GM19238 (cell line): Measurements from ENCODE around the gene MED25.

ENCODE experiments used
- DNase-seq: peaks from one replicate; pipeline ENCODE4 v3.0.0; 2011; ENCODE audit warnings: low spot score; ENCODE audit not compliant: insufficient read length

Gene MED25

DNA sequence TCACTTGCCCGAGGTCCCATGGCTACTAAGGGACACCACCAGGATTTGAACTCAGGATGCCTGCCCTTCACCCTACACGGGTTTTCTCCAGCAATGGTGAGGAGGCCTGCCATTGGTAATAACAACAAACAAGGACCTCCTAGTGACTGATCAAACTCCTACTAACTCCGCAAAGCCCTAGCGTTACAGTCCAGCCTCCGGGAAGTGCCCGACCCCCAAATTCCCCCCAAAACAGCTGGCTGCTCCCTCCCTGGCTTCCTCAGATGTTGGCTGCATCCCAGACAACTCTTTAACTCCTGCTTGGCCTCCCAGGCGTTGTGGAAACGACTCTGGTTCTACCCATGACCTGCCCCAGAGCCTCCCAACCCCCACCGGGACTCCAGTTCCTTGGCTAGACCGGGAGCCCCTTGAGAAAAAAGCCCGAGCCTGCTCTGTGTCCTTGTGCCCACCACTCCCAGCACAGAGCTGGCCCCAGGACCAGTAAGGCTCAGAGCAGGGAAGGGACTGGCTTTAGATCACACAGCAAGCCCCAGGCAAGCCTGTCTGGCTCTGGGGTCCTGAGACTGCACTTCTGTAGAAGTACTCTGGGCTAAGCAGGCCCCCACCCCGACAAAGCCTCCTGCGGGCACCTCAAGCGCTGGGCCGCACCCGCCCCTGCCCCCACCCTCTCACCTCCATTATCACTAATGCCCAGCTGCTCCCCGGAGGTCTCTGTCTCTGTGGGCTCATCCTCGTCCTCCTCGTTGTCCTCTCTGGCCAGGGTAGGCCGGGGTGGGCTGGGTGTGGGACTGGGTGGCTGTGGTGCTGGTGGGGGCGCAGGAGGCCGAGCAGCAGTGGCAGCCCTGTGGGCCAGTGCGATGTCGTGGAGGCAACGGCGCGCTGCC lies 54.4 kb downstream of the MED25 start:
- DNase-seq = no peak

DNA sequence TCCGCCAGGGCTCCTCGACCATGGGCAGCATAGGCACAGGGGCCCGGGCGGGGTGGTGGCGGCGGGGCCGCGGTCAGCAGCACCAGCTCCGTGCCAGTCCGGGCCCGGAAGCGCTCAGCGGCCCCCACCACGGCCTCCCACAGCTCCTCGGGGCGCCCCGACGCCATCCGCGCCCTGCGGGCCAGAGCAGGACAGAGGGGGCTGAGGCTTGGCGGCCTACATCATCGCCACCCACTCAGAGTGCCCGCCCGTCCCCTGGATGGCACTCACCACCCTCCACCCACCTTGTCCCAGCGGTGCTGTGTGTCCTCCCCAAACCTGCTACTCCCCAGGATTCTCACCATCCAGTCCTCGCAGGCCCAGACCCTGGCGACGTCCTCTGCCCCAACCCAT lies 55.0 kb downstream of the MED25 start:
- DNase-seq = no peak

DNA sequence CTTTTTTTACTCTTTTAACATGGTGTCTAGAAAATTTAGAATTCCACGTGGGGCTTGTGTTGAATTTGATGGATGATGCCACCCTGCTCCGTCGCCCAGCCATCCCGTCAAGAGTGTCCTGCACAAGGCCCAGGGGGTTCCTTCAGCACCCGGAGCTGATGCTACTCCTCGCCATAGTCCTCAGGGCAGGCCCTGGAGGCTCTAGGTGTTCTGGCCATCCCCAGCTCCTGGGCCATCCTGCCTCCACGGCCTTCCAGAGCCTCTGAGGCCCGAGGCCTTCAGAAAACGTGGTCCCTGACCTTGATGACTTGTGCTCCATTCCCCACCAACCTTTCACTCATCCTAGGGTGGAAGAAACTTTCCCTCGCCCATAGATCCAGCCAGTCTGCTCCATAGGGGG lies 55.7 kb downstream of the MED25 start:
- no peak for DNase-seq

DNA sequence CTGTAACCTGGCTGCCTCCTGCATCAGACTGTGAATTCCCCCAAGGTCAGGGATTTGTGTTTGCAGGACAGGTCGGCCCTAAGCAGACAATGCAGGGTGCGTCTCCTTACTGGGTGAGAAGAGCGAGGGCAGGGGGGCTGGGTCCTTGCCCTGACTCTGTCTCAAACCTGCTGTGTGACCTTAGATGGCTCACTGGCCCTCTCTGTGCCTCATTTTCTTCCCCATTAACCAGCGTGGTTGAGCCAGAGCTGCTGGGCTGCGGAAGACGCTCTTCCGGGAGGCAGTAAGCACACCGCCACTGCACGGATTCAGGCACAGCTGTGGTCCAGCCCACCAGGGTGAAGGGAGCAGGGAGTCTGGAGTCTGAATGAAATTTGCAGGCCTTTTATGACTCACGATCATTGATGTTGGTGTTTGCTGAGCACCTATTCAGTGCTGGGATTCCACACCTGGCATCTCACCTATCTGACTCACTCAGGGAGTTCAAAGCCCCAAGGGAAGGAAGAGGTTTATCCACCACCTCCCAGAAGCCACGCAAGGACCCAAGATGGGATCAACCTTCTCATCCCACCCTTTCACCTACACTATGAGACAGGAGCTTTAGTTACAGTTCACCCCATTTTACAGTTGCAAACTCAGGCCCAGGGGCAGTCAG lies 56.5 kb downstream of the MED25 start:
- no peak for DNase-seq

DNA sequence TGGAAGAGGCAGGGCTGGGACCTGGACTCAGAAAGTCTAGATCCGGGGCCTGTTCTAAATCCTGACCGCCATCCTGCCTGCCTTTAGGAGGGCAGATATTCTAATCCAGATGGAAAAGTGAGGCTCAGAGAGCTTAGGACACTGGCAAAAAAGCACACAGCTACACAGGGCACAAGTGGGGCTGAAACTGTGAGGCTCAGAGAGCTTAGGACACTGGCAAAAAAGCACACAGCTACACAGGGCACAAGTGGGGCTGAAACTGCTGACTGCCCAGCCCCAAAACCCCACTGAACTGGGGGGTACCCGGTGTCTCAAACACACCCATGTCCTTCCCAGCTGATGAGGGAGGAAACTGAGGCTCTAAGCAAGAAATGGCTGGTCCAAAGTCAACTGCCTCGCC lies 57.1 kb downstream of the MED25 start:
- no peak for DNase-seq

DNA sequence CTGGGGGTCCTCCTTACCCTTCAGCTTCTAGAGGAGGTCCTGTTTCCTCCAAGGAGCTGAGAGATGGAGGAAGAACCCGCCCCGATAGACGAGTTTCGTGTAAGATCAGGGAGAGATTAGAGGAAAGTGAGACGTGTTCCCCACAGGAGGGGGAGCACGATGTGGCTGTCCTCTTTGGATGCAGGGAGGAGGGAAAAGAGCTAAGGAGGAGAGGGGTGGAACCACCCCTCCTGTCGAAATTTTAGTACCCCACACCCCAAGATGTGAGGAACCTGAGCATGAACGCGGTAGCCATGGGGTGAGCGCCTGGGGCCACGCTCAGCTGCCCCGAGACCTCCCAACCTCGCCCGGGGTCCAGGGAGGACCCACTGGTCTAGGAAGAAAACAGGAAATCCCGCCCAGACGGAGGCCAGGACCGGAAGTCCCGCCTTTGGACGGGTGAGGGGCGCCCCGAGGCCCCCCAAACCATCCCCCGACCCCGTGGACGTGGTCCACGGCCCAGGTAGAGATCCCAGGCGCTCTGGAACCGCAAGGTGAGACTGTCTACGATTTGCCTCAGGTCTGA lies 57.9 kb downstream of the MED25 start:
- DNase-seq = no peak

DNA sequence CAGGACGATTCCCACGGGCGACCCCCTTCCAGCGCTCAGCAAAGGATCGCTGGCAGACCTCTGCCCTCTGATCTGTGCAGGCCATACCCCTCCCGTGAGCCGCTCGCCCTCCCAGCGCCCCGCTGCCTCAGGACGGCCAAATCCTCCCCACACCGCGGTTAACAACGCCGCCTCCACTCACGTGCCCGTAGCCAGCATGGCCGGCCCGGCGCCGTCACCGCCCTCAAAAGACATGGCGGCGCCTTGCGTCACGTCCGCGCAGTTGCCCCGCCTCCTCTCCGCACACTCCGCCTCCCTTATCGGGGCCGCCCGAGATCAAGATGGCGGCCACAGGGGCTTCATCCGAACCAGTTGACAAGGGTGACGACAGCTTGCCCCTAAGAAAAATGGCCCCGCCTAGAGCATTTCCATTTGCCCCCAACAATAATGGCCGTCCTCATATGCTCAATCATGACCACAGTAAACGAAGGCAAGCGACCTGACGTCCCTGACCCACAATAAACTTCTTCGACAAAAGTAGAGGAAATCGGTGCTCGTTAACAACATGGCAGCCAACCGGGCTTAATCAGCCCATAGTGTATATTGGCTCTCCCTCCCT lies 58.4 kb downstream of the MED25 start:
- DNase-seq = peak; percentile 61

DNA sequence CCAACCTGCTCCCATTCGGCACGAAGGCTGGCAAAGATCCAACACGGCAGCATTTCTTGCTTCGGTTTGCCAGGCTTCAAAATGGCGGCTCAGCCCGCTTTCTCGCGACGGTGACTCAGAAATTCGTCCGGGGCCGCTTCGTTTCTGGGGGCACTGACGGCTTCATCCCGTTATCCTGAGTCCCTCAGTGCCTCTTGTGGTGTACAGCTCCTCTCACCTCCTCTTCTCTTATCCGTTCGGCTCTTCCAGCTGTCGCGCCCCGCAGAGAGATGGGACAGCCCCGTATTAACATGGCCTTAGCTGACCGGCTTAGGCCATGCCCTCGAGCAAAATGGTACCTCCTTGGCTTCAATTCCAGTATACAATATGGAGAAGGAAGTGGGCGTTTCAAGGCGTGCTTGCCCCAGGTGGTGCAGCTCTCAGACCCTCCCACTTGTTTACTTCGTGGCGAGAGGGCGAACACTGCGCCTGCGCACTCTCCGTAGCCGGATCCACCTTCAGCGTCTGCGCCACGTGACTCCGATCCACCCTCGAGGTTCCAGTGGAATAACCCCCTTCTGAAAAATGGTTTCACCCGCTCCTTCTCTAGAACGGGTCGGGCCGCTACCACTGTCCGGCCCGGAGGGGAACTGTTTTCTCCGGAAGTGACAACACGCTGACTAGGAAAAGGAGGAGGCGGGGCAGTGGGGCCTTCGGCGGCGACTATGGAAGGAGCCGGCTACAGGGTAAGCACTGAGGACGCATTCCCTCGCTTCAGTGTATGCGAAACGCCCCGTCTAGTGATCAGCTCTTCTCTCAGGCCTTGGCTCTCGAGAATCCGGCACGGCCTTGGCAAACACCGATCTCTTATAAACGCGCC lies 59.2 kb downstream of the MED25 start, which contains the start of the genes AKT1S1 and TBC1D17:
AKT1S1 (minus strand) TSS at position 336 of the 859 bp plus-strand sequence. CDS start 4,060 bp downstream, outside the sequence.
TBC1D17 (plus strand) TSS at position 683 of the 859 bp plus-strand sequence; CDS start at position 705, 22 bp downstream.
- DNase-seq = peak; percentile 98

DNA sequence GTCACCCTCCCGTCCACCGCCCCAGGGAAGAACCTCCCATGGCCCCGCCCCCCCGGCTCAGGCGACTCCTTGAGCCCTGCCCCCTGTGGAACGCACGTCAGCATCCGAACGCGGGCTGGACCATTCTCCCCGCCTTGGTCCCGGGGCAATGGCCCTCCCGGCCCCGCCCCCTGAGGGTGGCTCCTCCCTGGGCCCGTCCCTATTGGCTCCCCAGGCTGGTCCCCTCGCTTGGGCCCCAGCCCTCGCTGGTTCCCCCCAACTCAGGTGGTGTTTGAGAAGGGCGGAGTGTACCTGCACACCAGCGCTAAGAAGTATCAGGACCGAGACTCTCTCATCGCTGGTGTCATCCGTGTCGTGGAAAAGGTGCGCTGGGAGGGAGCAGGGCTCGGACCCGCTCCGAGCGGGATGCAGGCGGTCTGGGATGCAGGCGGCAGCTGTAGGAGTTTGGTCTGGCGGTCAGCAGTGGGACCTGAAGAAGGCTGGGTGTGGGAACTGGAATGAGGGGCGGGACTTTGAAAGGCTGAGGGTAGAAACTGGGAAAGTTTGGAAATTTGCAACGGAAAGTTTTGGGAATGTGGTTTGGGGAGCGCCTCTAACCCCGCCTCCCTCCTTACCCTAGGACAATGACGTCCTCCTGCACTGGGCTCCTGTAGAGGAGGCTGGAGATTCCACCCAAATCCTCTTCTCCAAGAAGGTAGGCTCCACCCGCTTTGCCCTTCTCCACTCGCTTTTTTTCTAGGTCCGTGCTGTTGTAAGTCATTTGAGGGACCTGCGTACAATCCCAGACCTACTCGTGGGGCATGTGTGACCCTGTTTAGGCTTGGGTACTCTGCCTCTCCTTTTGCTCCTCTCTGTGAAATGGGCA lies 60.0 kb downstream of the MED25 start:
- DNase-seq = peak; percentile 99

DNA sequence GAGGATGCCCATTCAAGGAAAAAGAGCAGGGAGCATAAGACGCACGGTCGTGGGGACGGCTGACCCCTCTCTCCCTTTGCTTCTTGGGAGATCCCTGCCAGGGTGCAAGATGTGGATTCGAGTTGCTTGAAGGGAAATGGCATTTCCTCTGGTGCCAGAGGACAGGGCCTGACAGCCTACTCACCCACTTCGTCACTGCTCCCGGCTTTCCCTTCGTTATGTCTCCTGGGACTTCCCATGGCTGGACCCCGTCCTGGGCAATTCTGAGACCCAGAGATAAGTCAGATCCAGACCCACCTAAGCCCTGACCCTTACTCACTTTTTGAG lies 60.6 kb downstream of the MED25 start:
- no peak for DNase-seq

DNA sequence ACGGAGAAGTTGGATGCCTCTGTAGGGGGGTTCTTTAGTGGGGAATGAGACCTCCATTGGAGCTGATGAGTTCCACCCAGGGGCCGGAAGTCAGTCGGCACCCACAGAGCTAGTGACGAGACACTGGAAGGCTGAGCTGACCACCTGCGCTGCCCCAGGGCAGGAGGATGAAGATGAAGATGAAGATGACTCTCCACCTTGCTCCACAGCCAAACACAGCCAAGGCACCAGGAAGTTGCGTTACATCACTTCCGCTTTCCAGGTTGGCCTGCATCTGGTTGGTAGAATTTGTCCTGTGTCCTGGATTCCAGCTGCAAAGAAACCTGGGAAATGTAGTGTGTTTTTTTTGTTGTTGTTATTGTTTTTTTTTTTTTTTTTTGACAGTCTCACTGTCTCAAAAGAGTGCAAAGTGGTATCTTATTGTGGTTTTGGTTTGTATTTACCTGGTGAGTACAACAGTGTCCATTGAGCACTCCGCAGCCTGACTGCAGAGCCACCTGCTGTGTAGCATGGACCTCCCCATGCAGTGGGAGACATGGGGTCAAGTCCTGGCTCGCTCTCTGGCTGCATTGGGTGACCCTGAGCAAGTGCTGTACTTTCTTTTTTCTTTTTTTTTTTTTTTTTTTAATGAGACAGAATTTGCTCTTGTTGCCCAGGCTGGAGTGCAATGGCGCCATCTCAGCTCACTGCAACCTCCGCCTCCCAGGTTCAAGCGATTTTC lies 61.3 kb downstream of the MED25 start:
- DNase-seq = no peak

DNA sequence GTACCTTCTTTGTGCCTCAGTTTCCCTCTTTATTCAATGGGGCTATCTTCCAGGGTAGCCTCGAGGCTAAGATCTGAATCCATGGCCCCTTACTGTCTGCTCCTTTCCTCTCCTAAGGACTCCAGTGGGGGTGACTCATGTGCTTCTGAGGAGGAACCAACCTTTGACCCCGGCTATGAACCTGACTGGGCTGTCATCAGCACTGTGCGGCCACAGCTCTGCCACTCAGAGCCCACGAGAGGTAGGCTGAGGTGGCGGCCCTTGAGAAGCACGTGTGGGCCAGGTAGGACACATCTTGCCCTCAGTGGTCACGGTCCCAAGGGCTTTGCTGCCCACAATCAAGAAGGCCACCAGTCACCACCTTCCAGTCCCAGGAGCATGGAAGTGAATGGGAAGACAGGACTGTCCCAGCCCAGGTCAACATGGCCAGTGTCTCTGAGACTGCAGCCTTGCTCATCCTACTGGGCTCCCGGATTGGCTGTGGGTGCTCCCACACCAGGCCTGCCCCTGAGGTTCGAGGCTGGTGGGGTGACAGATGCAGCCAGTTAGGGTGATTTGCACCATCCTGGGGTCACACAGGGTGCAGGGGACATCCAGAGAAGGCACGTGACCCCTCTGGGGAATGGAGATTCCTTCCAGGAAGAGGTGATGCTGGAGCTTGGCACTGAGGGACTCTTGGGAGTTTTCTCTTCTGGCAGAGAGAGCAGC lies 62.2 kb downstream of the MED25 start:
- DNase-seq = no peak

DNA sequence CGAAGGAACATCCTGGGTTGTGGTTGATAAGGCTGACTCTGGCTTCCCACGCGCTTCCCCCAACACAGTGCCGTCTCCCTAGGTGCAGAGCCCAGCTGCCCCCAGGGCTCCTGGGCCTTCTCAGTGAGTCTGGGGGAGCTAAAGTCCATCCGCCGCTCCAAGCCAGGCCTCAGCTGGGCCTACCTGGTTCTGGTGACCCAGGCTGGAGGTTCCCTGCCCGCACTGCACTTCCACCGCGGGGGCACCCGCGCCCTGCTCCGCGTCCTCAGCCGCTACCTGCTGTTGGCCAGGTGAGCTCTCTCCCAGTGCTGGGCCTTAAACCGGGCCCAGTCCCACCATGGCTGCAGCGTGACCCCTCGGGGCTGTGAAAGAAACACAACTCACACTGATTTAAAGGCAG lies 63.1 kb downstream of the MED25 start:
- no peak for DNase-seq

DNA sequence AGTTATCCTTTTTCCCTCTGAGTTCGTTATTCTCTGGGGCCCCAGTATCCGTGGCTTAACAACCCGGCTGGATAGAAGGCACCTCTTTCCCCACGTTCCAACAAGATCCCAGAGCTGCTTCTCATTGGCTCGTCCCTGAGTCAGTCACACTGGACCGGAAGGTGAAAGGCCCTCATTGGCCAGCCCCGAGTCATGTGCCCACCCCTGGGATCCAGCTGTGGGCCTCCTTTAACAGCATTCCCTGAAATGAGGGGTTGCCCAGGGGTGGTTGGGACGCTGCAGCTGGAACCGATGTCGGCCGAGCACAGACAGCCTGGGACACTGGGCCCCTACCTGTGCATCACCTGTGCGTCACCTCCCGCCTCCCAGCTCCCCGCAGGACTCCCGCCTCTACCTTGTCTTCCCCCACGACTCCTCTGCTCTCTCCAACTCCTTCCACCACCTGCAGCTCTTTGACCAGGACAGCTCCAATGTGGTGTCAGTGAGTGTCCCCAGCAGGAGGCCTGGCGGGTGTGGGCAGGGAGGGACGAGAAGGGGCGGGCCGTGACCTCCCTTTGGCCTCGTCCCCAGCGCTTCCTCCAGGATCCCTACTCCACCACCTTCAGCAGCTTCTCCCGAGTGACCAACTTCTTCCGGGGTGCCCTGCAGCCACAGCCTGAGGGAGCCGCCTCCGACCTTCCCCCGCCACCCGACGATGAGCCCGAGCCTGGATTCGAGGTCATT lies 63.7 kb downstream of the MED25 start:
- DNase-seq = no peak

DNA sequence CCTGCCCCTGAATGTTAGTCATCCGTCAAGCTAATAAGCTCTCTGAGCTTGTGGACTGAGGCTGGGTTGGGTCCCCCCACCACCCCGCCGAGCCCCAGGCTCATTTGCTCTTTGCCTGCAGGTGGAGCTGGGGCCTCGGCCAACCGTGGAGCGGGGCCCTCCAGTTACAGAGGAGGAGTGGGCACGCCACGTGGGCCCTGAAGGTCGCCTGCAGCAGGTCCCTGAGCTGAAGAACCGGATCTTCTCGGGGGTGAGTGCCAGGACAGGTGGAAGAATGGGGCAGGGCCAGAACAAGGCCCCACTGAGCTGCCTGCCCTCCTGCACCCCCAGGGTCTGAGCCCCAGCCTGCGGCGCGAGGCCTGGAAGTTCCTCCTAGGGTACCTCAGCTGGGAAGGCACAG lies 64.6 kb downstream of the MED25 start:
- no peak for DNase-seq

DNA sequence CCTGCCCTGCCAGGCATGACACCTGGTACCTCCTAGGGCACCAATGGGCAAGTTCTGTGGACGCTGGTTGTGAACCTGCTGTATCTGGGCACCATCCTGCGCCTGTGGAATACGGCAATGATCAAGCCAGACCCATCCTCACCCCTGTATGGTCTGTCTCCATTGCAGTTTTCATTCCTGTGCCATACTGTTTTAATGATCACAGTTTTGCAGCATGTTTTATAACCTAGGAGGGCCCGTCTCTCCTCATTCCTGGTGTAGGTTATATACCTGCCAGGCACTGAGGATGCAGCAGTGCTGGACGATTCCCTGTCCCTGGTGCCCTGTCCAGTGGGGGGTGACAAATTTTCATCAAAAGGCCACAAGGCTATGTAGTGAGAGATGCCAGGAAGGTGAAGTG lies 65.0 kb downstream of the MED25 start:
- no peak for DNase-seq

DNA sequence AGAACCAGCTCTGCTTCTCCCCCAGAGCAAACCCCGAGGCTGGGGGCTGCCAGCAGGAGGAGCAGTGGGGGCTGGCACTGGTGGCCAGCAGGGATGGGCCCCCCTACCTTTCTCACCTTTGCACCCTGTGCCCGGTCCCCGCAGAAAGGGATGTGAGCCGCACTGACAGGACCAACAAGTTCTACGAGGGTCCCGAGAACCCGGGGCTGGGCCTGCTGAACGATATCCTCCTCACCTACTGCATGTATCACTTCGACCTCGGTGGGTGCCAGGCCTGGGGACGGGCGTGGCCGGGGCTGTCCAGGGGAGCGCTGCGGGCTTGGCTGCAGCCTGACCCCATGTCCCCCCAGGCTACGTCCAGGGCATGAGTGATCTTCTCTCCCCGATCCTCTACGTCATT lies 66.0 kb downstream of the MED25 start:
- no peak for DNase-seq

DNA sequence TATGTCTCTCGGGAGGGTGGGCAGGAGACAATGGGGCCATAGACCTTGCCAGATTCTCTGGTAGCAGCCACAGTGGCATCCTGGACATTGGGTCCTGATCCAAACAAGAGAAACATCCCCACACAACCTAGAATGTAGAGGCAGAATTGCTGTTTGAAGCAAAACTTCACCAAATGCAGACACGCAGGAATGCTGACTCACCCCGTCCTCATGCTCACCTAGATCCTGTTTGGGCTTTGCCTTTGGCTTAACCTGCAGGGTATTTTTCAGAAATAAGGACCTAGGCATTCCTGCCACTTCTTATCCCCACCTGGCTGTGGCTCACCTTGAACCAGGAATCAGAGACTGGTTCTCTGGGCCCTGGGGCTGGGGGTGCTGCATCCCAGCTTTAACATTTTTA lies 66.7 kb downstream of the MED25 start:
- no peak for DNase-seq
